Measurements from ENCODE around the gene NADK2. TPM values are rescaled to one million over a fixed set of nuclear protein-coding genes. Genes with fewer than 3 reads are reported as not detected.

Gene NADK2
- total RNA-seq, 1 donor from 2014 or later, result 15.4 TPM

GRCh38 chr5:36164461-36164860, 77.3 kb downstream of the NADK2 start:
- DNase-seq (ENCODE audit: low read depth in 2 of 2), result no peak

- DNase-seq (ENCODE audit: low read depth in 2 of 2), result no peak
These were observed 78.8 kb downstream of the NADK2 start for GRCh38 chr5:36162810-36163486.

GRCh38 chr5:36161361-36161760, 80.4 kb downstream of the NADK2 start:
- DNase-seq (ENCODE audit: low read depth in 2 of 2), result no peak

GRCh38 chr5:36160617-36161016, 81.1 kb downstream of the NADK2 start:
- no peak for DNase-seq (ENCODE audit: low read depth in 2 of 2)

- peak in 1 of 2 donors; percentile 40 for DNase-seq (ENCODE audit: low read depth in 2 of 2)
These were observed 83.6 kb downstream of the NADK2 start for GRCh38 chr5:36158144-36158543.

- DNase-seq (ENCODE audit: low read depth in 2 of 2), result no peak
These were observed 85.1 kb downstream of the NADK2 start for GRCh38 chr5:36156619-36157018.

GRCh38 chr5:36156121-36156601, 85.6 kb downstream of the NADK2 start:
- peak; percentile 33 to 41 for DNase-seq (ENCODE audit: low read depth in 2 of 2)

GRCh38 chr5:36155291-36155690, 86.4 kb downstream of the NADK2 start:
- no peak for DNase-seq (ENCODE audit: low read depth in 2 of 2)

- no peak for DNase-seq (ENCODE audit: low read depth in 2 of 2)
These were observed 88.0 kb downstream of the NADK2 start for GRCh38 chr5:36153726-36154125.

- DNase-seq (ENCODE audit: low read depth in 2 of 2), result no peak
These were observed 88.4 kb downstream of the NADK2 start for GRCh38 chr5:36153298-36153677.

GRCh38 chr5:36152324-36153297, 89.1 kb downstream of the NADK2 start:
- DNase-seq (ENCODE audit: low read depth in 2 of 2), result peak in 1 of 2 donors; percentile 5

GRCh38 chr5:36151434-36152323, 90.0 kb downstream of the NADK2 start, which contains the start of the genes LMBRD2 and SKP2:
LMBRD2 (minus strand) TSS chr5:36151887; CDS start chr5:36143349, 8,538 bp downstream.
SKP2 (plus strand) TSS chr5:36152111; CDS start chr5:36152263, 152 bp downstream.
- DNase-seq (ENCODE audit: low read depth in 2 of 2), result peak; percentile 95 to 99

- DNase-seq (ENCODE audit: low read depth in 2 of 2), result peak; percentile 62 to 68
These were observed 90.9 kb downstream of the NADK2 start for GRCh38 chr5:36150676-36151433.

- DNase-seq (ENCODE audit: low read depth in 2 of 2), result no peak
These were observed 94.0 kb downstream of the NADK2 start for GRCh38 chr5:36147681-36148080.

GRCh38 chr5:36146390-36146789, 95.3 kb downstream of the NADK2 start:
- no peak for DNase-seq (ENCODE audit: low read depth in 2 of 2)

GRCh38 chr5:36145311-36145710, 96.4 kb downstream of the NADK2 start:
- DNase-seq (ENCODE audit: low read depth in 2 of 2), result no peak

All from dermis microvascular lymphatic vessel endothelial cell (primary cell).